Stimulated activated CD4-positive, alpha-beta T cell treated with anti-CD3 and anti-CD28 coated beads, Interleukin-12 subunit alpha, Interleukin-12 subunit beta, amount 100 ng/mL, for 4 hours (primary cell): ENCODE measurements around the gene KCTD15.

Experiments used
- DNase-seq: peaks from one replicate; pipeline ENCODE4 v3.0.0-alpha.2; 2020

KCTD15 gene

GRCh38 chr19:33796164-33796875 is at the start of gene KCTD15:
Gene KCTD15, plus strand, starts transcription at chr19:33796870. Its CDS starts 3,585 bp downstream, at chr19:33800455.
- DNase-seq = peak; percentile 43

- DNase-seq = no peak
Observed at GRCh38 chr19:33747273-33747672, 49.4 kb upstream of the KCTD15 start.

- no peak for DNase-seq
Observed at GRCh38 chr19:33748231-33748630, 48.4 kb upstream of the KCTD15 start.

- DNase-seq = no peak
Observed at GRCh38 chr19:33749016-33749415, 47.7 kb upstream of the KCTD15 start.

- no peak for DNase-seq
Observed at GRCh38 chr19:33749619-33750175, 47.0 kb upstream of the KCTD15 start.

GRCh38 chr19:33750587-33751435 is 45.9 kb upstream of the KCTD15 start:
- DNase-seq = no peak

- DNase-seq = no peak
Observed at GRCh38 chr19:33751436-33751770, 45.3 kb upstream of the KCTD15 start.

GRCh38 chr19:33752018-33752800 is 44.5 kb upstream of the KCTD15 start:
- no peak for DNase-seq

- no peak for DNase-seq
Observed at GRCh38 chr19:33752945-33753344, 43.7 kb upstream of the KCTD15 start.

- no peak for DNase-seq
Observed at GRCh38 chr19:33754361-33754760, 42.3 kb upstream of the KCTD15 start.

GRCh38 chr19:33755099-33756035 is 41.3 kb upstream of the KCTD15 start:
- no peak for DNase-seq

- no peak for DNase-seq
Observed at GRCh38 chr19:33756177-33756576, 40.5 kb upstream of the KCTD15 start.

- DNase-seq = no peak
Observed at GRCh38 chr19:33758541-33759013, 38.1 kb upstream of the KCTD15 start.

GRCh38 chr19:33759356-33759755 is 37.3 kb upstream of the KCTD15 start:
- no peak for DNase-seq

- DNase-seq = no peak
Observed at GRCh38 chr19:33763633-33764371, 32.9 kb upstream of the KCTD15 start.

- DNase-seq = no peak
Observed at GRCh38 chr19:33766623-33767022, 30.0 kb upstream of the KCTD15 start.

GRCh38 chr19:33767898-33768413 is 28.7 kb upstream of the KCTD15 start:
- DNase-seq = peak; percentile 26

- DNase-seq = no peak
Observed at GRCh38 chr19:33769208-33769607, 27.5 kb upstream of the KCTD15 start.

GRCh38 chr19:33770107-33770506 is 26.6 kb upstream of the KCTD15 start:
- DNase-seq = no peak

- peak; percentile 59 for DNase-seq
Observed at GRCh38 chr19:33771384-33772101, 25.1 kb upstream of the KCTD15 start.
